H1 (cell line): ENCODE measurements around the gene GOLGA3.

Source experiments
- CEBPB ChIP-seq: IDR thresholded peaks from 2 replicates; pipeline ENCODE4 v1.6.1; 2012; ENCODE audit warnings: low read depth, low read length
- EGR1 ChIP-seq: IDR thresholded peaks from 2 replicates; pipeline ENCODE4 v1.6.1; 2011; ENCODE audit warnings: low read depth, low read length, borderline replicate concordance
- EP300 ChIP-seq, 2 experiments: IDR thresholded peaks; 1 replicate in 1 of 2; 2 replicates in 1 of 2; pipeline ENCODE4 v1.6.1; 2011 to 2012; ENCODE audit warnings: low read depth in 2 of 2, low read length in 2 of 2, mild to moderate bottlenecking in 2 of 2, borderline replicate concordance in 1 of 2, inconsistent platforms in 1 of 2, moderate library complexity in 1 of 2
- EZH2 ChIP-seq: fragments of 200-600 bp; sonication (generic); IDR thresholded peaks from 2 replicates; pipeline ENCODE4 v1.7.1; 2012; ENCODE audit warnings: low read depth, mild to moderate bottlenecking, moderate library complexity, low read length, inconsistent platforms; ENCODE audit not compliant: severe bottlenecking
- JUN ChIP-seq: IDR thresholded peaks from 2 replicates; pipeline ENCODE4 v1.6.1; 2011; ENCODE audit warnings: low read depth, mild to moderate bottlenecking, improper control_type of control experiment, low read length
- MAFK ChIP-seq: IDR thresholded peaks from 2 replicates; pipeline ENCODE4 v1.6.1; 2012; ENCODE audit warnings: low read depth, mild to moderate bottlenecking, improper control_type of control experiment, low read length
- POLR2A ChIP-seq, 2 experiments: IDR thresholded peaks; 1 replicate in 1 of 2; 2 replicates in 1 of 2; pipeline ENCODE4 v1.6.1; 2011; ENCODE audit warnings: low read depth in 2 of 2, low read length in 2 of 2, mild to moderate bottlenecking in 2 of 2; ENCODE audit errors: control extremely low read depth in 1 of 2
- POLR2AphosphoS5 ChIP-seq: IDR thresholded peaks from 2 replicates; pipeline ENCODE4 v1.6.1; 2011; ENCODE audit warnings: low read depth, low read length
- RAD21 ChIP-seq, 2 experiments: IDR thresholded peaks in 1 of 2; conservative IDR thresholded peaks in 1 of 2; 2 replicates each; pipeline ENCODE4 v1.6.1; 2011; ENCODE audit warnings: low read depth in 2 of 2, low read length in 2 of 2, improper control_type of control experiment in 1 of 2, inconsistent platforms in 1 of 2, mild to moderate bottlenecking in 1 of 2, moderate library complexity in 1 of 2
- RNF2 ChIP-seq: fragments of 200-900, 300-1000 bp; sonication (generic); IDR thresholded peaks from 2 replicates; pipeline ENCODE4 v1.7.1; 2016; ENCODE audit warnings: borderline replicate concordance, low read depth, mild to moderate bottlenecking, antibody characterized with exemption, low read length; ENCODE audit not compliant: poor library complexity, severe bottlenecking; ENCODE audit errors: missing control alignments
- SIX5 ChIP-seq: IDR thresholded peaks from 2 replicates; pipeline ENCODE4 v1.6.1; 2011; ENCODE audit warnings: mild to moderate bottlenecking, low read depth, low read length
- TCF12 ChIP-seq: IDR thresholded peaks from 2 replicates; pipeline ENCODE4 v1.6.1; 2011; ENCODE audit warnings: low read depth, mild to moderate bottlenecking, low read length
- TEAD4 ChIP-seq: IDR thresholded peaks from 2 replicates; pipeline ENCODE4 v1.6.1; 2012; ENCODE audit warnings: low read depth, low read length, inconsistent platforms, mixed read lengths
- TF ChIP-seq, protein P1 (sequence below), 3 experiments: IDR thresholded peaks; 1 replicate in 2 of 3; 2 replicates in 1 of 3; pipeline versions ENCODE4 v1.5.1 to v1.6.1; 2011; ENCODE audit warnings: low read length in 3 of 3, mild to moderate bottlenecking in 3 of 3, inconsistent platforms in 2 of 3, low read depth in 1 of 3, moderate library complexity in 1 of 3; ENCODE audit not compliant: insufficient read depth in 1 of 3; ENCODE audit errors: control extremely low read depth in 1 of 3

DNA sequence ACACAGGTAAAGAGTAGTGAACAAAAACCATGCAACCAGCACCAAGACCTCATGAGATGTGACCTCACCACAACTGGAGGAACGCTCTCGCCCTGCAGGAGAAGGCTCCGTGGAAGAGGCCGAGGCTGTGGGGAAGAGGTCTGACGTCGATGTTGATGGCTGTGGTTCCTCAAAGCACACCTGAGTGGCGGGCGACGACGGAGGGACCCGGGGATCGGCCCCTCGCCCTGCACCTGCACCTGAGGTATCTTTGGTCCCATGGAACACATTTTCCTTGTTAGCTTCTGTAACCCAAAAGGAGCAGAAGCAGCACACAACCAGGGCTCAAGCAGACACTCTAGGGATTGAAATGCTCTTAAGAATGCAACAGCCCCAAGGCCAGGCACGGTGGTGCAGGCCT, 40.9 kb upstream of the GOLGA3 start:
- TF ChIP-seq, protein P1, sequence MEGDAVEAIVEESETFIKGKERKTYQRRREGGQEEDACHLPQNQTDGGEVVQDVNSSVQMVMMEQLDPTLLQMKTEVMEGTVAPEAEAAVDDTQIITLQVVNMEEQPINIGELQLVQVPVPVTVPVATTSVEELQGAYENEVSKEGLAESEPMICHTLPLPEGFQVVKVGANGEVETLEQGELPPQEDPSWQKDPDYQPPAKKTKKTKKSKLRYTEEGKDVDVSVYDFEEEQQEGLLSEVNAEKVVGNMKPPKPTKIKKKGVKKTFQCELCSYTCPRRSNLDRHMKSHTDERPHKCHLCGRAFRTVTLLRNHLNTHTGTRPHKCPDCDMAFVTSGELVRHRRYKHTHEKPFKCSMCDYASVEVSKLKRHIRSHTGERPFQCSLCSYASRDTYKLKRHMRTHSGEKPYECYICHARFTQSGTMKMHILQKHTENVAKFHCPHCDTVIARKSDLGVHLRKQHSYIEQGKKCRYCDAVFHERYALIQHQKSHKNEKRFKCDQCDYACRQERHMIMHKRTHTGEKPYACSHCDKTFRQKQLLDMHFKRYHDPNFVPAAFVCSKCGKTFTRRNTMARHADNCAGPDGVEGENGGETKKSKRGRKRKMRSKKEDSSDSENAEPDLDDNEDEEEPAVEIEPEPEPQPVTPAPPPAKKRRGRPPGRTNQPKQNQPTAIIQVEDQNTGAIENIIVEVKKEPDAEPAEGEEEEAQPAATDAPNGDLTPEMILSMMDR (IDR thresholded peaks at IDR 0.05; ENCODE audit: control extremely low read depth in 1 of 3, insufficient read depth in 1 of 3, low read depth in 1 of 3, low read length in 3 of 3): no peak
- TF ChIP-seq POLR2A (IDR thresholded peaks at IDR 0.05; ENCODE audit: control extremely low read depth in 1 of 2, low read depth in 2 of 2, low read length in 2 of 2): no peak
- no peak for TF ChIP-seq JUN
- TF ChIP-seq EZH2: no peak
- TF ChIP-seq RAD21 (IDR thresholded peaks at IDR 0.05 in 1 of 2, conservative IDR thresholded peaks at IDR 0.05 in 1 of 2; ENCODE audit: low read depth in 2 of 2, low read length in 2 of 2): no peak
- TF ChIP-seq TCF12: no peak
- no peak for TF ChIP-seq CEBPB
- TF ChIP-seq EP300 (IDR thresholded peaks at IDR 0.05; ENCODE audit: borderline replicate concordance in 1 of 2, low read depth in 2 of 2, low read length in 2 of 2): no peak
- TF ChIP-seq TEAD4: no peak
- TF ChIP-seq MAFK: no peak
- no peak for TF ChIP-seq RNF2
- no peak for TF ChIP-seq POLR2AphosphoS5
- TF ChIP-seq SIX5: no peak
- TF ChIP-seq EGR1: no peak
